Suprapubic skin (tissue), 4 donors: ENCODE results near the gene YWHAQ. TPM values are rescaled to one million over a fixed set of nuclear protein-coding genes. Genes with fewer than 3 reads are reported as not detected.

Experiments
- DNase-seq, 2 donors: peaks; one replicate each; pipeline ENCODE4 v3.0.0-alpha.2; 2019; ENCODE audit warnings: low spot score in 2 of 2
- H3K27ac ChIP-seq: fragments of 200-600 bp; sonication (generic); one replicate; pipeline ENCODE4 v1.5.1; 2019
- H3K27me3 ChIP-seq: fragments of 200-600 bp; sonication (generic); one replicate; pipeline ENCODE4 v1.5.1; 2019
- H3K36me3 ChIP-seq: fragments of 200-600 bp; sonication (generic); one replicate; pipeline ENCODE4 v1.5.1; 2019
- H3K4me1 ChIP-seq: fragments of 200-600 bp; sonication (generic); one replicate; pipeline ENCODE4 v1.5.1; 2019
- H3K4me3 ChIP-seq: fragments of 200-600 bp; sonication (generic); one replicate; pipeline ENCODE4 v1.5.1; 2019; ENCODE audit warnings: mild to moderate bottlenecking
- H3K9me3 ChIP-seq: fragments of 200-600 bp; sonication (generic); one replicate; pipeline ENCODE4 v1.5.1; 2019
- EP300 ChIP-seq: sonication (generic); formaldehyde crosslinking; IDR thresholded peaks from one replicate; pipeline ENCODE4 v1.6.1; 2017; ENCODE audit warnings: antibody characterized with exemption
- POLR2A ChIP-seq, 2 donors: fragments of 450-650 bp; IDR thresholded peaks; one replicate each; pipeline ENCODE4 v1.6.1; 2017; ENCODE audit warnings: antibody characterized with exemption in 2 of 2, mild to moderate bottlenecking in 2 of 2, moderate library complexity in 2 of 2
- POLR2AphosphoS5 ChIP-seq, 3 donors: sonication (generic); formaldehyde crosslinking; IDR thresholded peaks; one replicate each; pipeline ENCODE4 v1.6.1; 2017; ENCODE audit warnings: antibody characterized with exemption in 3 of 3
- WGBS: methylation state at CpG from one replicate; pipeline ENCODE4 v1.1.5; 2018; 5-methylcytosine and 5-hydroxymethylcytosine counted together
- total RNA-seq, 4 donors: library from RNA; depleted of rRNA; stranded (reverse); fragments of >200 nt; gene quantifications; one replicate each; pipeline ENCODE4 v1.1.0, GENCODE V29; 2016
- TF ChIP-seq, protein P1 (sequence below), 2 donors: fragments of 200-600 bp in 1 of 2; fragments of 450-650 bp in 1 of 2; sonication (generic) in 1 of 2; IDR thresholded peaks; one replicate each; pipeline ENCODE4 v1.5.1; 2016 to 2019; ENCODE audit warnings: antibody characterized with exemption in 2 of 2, mild to moderate bottlenecking in 1 of 2, moderate library complexity in 1 of 2

Gene YWHAQ
- total RNA-seq, 4 donors from 2014 or later, result 84.6 to 172 (median 165) TPM

- H3K36me3 ChIP-seq, result no peaks in the 10 kb centered on the region
- no peak for TF ChIP-seq POLR2A (IDR thresholded peaks at IDR 0.05)
- TF ChIP-seq, protein P1, sequence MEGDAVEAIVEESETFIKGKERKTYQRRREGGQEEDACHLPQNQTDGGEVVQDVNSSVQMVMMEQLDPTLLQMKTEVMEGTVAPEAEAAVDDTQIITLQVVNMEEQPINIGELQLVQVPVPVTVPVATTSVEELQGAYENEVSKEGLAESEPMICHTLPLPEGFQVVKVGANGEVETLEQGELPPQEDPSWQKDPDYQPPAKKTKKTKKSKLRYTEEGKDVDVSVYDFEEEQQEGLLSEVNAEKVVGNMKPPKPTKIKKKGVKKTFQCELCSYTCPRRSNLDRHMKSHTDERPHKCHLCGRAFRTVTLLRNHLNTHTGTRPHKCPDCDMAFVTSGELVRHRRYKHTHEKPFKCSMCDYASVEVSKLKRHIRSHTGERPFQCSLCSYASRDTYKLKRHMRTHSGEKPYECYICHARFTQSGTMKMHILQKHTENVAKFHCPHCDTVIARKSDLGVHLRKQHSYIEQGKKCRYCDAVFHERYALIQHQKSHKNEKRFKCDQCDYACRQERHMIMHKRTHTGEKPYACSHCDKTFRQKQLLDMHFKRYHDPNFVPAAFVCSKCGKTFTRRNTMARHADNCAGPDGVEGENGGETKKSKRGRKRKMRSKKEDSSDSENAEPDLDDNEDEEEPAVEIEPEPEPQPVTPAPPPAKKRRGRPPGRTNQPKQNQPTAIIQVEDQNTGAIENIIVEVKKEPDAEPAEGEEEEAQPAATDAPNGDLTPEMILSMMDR (IDR thresholded peaks at IDR 0.05), result no peak
- no peak overlapping the region for H3K4me3 ChIP-seq
- H3K9me3 ChIP-seq, result no peaks in the 10 kb centered on the region
- WGBS, result 68% methylated on average over 5 of the region's 5 CpGs
- H3K4me1 ChIP-seq, result peaks cover 11% of the 10 kb centered on the region
- H3K27ac ChIP-seq, result no peak overlapping the region
- no peak for DNase-seq
- H3K27me3 ChIP-seq, result no peaks in the 10 kb centered on the region
Measured at GRCh38 chr2:9674891-9675414, 44.2 kb upstream of the YWHAQ start.

- peaks cover 11% of the 10 kb centered on the region for H3K4me1 ChIP-seq
- H3K27ac ChIP-seq, result no peak overlapping the region
- DNase-seq, result no peak
- no peaks in the 10 kb centered on the region for H3K27me3 ChIP-seq
- no peaks in the 10 kb centered on the region for H3K36me3 ChIP-seq
- no peaks in the 10 kb centered on the region for H3K9me3 ChIP-seq
- TF ChIP-seq POLR2A (IDR thresholded peaks at IDR 0.05), result no peak
- no peak overlapping the region for H3K4me3 ChIP-seq
- 72% methylated on average over 6 of the region's 6 CpGs for WGBS
Measured at GRCh38 chr2:9673914-9674481, 43.2 kb upstream of the YWHAQ start.

GRCh38 chr2:9668687-9669345 is 38.0 kb upstream of the YWHAQ start:
- no peaks in the 10 kb centered on the region for H3K27me3 ChIP-seq
- no peak for DNase-seq
- TF ChIP-seq POLR2AphosphoS5 (IDR thresholded peaks at IDR 0.05) (no peak), POLR2A (IDR thresholded peaks at IDR 0.05) (no peak), EP300 (no peak)
- TF ChIP-seq, protein P1 (IDR thresholded peaks at IDR 0.05), result no peak
- no peaks in the 10 kb centered on the region for H3K9me3 ChIP-seq
- no peak overlapping the region for H3K4me3 ChIP-seq
- WGBS, result 73% methylated on average over 5 of the region's 5 CpGs
- H3K27ac ChIP-seq, result no peak overlapping the region
- no peaks in the 10 kb centered on the region for H3K4me1 ChIP-seq
- H3K36me3 ChIP-seq, result no peaks in the 10 kb centered on the region

DNA sequence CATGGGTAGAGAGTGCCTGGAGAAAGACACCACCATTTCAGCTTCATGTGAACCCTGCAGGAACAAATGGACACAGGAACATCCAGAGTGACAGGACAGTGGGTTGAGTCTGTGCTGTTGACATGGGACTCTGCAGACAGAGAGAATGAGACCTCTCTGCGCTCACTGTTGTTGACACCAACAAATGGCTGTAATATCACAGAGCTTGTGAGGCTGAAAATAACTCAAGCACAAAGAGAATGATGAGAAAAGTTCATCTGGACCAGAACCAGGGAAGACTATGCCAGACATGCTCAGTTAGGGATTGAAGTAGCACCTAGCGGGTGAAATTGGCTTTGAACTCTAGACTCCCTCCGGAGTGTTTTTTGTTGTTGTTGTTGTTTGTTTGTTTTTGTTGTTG is 37.0 kb upstream of the YWHAQ start:
- no peaks in the 10 kb centered on the region for H3K4me1 ChIP-seq
- H3K27me3 ChIP-seq, result no peaks in the 10 kb centered on the region
- no peaks in the 10 kb centered on the region for H3K9me3 ChIP-seq
- TF ChIP-seq POLR2A (IDR thresholded peaks at IDR 0.05) (no peak), EP300 (no peak), POLR2AphosphoS5 (IDR thresholded peaks at IDR 0.05) (no peak)
- TF ChIP-seq, protein P1 (IDR thresholded peaks at IDR 0.05), result no peak
- WGBS, result 94% methylated on average over 3 of the region's 3 CpGs
- H3K27ac ChIP-seq, result no peak overlapping the region
- H3K4me3 ChIP-seq, result no peak overlapping the region
- DNase-seq, result no peak
- no peaks in the 10 kb centered on the region for H3K36me3 ChIP-seq

DNA sequence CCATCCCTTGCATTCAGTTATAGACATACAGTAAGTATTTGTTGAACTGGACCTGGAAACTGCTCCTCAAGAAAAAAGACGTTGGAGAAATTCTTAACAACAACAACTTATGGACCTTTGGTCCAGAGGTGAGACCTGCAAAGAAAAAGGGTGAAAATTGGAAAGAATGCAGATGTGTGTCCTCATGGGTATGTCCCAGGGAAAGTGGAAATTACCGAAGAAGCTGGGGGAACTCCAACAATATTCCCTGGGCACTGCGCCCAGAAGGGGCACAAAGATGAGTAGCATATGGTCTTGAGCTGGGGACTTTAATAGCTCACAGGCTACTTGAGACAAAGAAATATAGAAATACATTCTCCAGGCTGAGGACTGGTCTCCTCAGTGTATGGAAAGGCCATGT is 35.5 kb upstream of the YWHAQ start:
- H3K4me1 ChIP-seq, result no peaks in the 10 kb centered on the region
- WGBS, result 43% methylated on average over 3 of the region's 3 CpGs
- H3K36me3 ChIP-seq, result no peaks in the 10 kb centered on the region
- H3K4me3 ChIP-seq, result no peak overlapping the region
- H3K27ac ChIP-seq, result no peak overlapping the region
- no peaks in the 10 kb centered on the region for H3K9me3 ChIP-seq
- H3K27me3 ChIP-seq, result no peaks in the 10 kb centered on the region
- no peak for DNase-seq
- TF ChIP-seq EP300 (no peak), POLR2AphosphoS5 (IDR thresholded peaks at IDR 0.05) (no peak), POLR2A (IDR thresholded peaks at IDR 0.05) (no peak)
- TF ChIP-seq, protein P1 (IDR thresholded peaks at IDR 0.05), result no peak
